ENCODE measurements around the gene TSPAN17. TPM values are rescaled to one million over a fixed set of nuclear protein-coding genes. Genes with fewer than 3 reads are reported as not detected.
A peak's percentile ranks its signal among the peaks of the same experiment; 100 is the strongest.

TSPAN17 gene
- total and polyA plus RNA-seq, 9 of the 15 experiments (the other 6 are each of a cell fraction or from before 2014, with no cell fraction given), result 0.73 to 58.3 (median 34.5) TPM

- TF ChIP-seq E2F8 (IDR thresholded peaks at IDR 0.05; ENCODE audit: low read depth, partially characterized antibody), result no peak
- TF ChIP-seq ZNF445 (CRISPR knock-in tag; IDR thresholded peaks at IDR 0.05; ENCODE audit: low read depth), result no peak
- peak; percentile 50 for TF ChIP-seq SMARCA5 (IDR thresholded peaks at IDR 0.05)
- TF ChIP-seq, protein P1, sequence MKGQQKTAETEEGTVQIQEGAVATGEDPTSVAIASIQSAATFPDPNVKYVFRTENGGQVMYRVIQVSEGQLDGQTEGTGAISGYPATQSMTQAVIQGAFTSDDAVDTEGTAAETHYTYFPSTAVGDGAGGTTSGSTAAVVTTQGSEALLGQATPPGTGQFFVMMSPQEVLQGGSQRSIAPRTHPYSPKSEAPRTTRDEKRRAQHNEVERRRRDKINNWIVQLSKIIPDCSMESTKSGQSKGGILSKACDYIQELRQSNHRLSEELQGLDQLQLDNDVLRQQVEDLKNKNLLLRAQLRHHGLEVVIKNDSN (CRISPR knock-in tag; IDR thresholded peaks at IDR 0.05), result peak; percentile 36; the same call in 1 of the 2 replicates
- no peak for TF ChIP-seq FIP1L1 (IDR thresholded peaks at IDR 0.05; ENCODE audit: low read depth, low read length, poor library complexity, severe bottlenecking)
- TF ChIP-seq EP300 (IDR thresholded peaks at IDR 0.05; ENCODE audit: low read length), result peak; percentile 83; the same call in 1 of the 2 replicates
- TF ChIP-seq ZC3H4 (CRISPR knock-in tag; IDR thresholded peaks at IDR 0.05; ENCODE audit: borderline replicate concordance), result no peak
- TF ChIP-seq ZNF174 (CRISPR knock-in tag; IDR thresholded peaks at IDR 0.05), result no peak
- TF ChIP-seq CBFA2T2 (conservative IDR thresholded peaks at IDR 0.05), result peak; percentile 97
- no peak for TF ChIP-seq RBBP5 (IDR thresholded peaks at IDR 0.05; ENCODE audit: borderline replicate concordance, insufficient read depth, low read length, poor library complexity, severe bottlenecking)
- no peak for TF ChIP-seq GATAD2B (IDR thresholded peaks at IDR 0.05; ENCODE audit: borderline replicate concordance)
- no peak for TF ChIP-seq PHTF2 (CRISPR knock-in tag; IDR thresholded peaks at IDR 0.05)
- TF ChIP-seq, protein P2, sequence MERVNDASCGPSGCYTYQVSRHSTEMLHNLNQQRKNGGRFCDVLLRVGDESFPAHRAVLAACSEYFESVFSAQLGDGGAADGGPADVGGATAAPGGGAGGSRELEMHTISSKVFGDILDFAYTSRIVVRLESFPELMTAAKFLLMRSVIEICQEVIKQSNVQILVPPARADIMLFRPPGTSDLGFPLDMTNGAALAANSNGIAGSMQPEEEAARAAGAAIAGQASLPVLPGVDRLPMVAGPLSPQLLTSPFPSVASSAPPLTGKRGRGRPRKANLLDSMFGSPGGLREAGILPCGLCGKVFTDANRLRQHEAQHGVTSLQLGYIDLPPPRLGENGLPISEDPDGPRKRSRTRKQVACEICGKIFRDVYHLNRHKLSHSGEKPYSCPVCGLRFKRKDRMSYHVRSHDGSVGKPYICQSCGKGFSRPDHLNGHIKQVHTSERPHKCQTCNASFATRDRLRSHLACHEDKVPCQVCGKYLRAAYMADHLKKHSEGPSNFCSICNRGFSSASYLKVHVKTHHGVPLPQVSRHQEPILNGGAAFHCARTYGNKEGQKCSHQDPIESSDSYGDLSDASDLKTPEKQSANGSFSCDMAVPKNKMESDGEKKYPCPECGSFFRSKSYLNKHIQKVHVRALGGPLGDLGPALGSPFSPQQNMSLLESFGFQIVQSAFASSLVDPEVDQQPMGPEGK (CRISPR knock-in tag; IDR thresholded peaks at IDR 0.05; ENCODE audit: borderline replicate concordance), result no peak
- TF ChIP-seq ZNF830 (CRISPR knock-in tag; IDR thresholded peaks at IDR 0.05), result no peak
- TF ChIP-seq MYNN (IDR thresholded peaks at IDR 0.05), result peak; percentile 61; the same call in 1 of the 2 replicates
- no peak for TF ChIP-seq MYNN (CRISPR knock-in tag; IDR thresholded peaks at IDR 0.05)
- TF ChIP-seq ZNF57 (CRISPR knock-in tag; IDR thresholded peaks at IDR 0.05), result no peak
- no peak for TF ChIP-seq ZNF431 (CRISPR knock-in tag; IDR thresholded peaks at IDR 0.05)
- no peak for TF ChIP-seq HMGN3 (IDR thresholded peaks at IDR 0.05; ENCODE audit: borderline replicate concordance, extremely low read depth, insufficient read length, low read depth, low read length)
Measured at GRCh38 chr5:176648474-176649194, 1.4 kb downstream of the TSPAN17 start (continued).
